NB4 (cell line): Measurements from ENCODE around the gene SAPCD2.

ENCODE experiments used
- DNase-seq: peaks from one replicate; pipeline ENCODE4 v3.0.0; 2010; ENCODE audit warnings: low read depth
- H3K4me3 ChIP-seq: one replicate; pipeline ENCODE4 v1.5.1; 2011; ENCODE audit warnings: mild to moderate bottlenecking, low read depth, low read length, moderate library complexity
- CTCF ChIP-seq: IDR thresholded peaks from one replicate; pipeline ENCODE4 v1.5.1; 2012; ENCODE audit warnings: low read depth, low read length
- MYC ChIP-seq: IDR thresholded peaks from 2 replicates; pipeline ENCODE4 v1.6.1; 2011; ENCODE audit warnings: low read depth, low read length
- POLR2A ChIP-seq: IDR thresholded peaks from 2 replicates; pipeline ENCODE4 v1.6.1; 2011; ENCODE audit warnings: mild to moderate bottlenecking; ENCODE audit not compliant: insufficient read length; ENCODE audit errors: extremely low read depth
- TF ChIP-seq, protein P1 (sequence below): IDR thresholded peaks from 2 replicates; pipeline ENCODE4 v1.6.1; 2011; ENCODE audit warnings: low read depth, low read length

Gene SAPCD2

GRCh38 chr9:137023583-137023991 is 46.8 kb downstream of the SAPCD2 start:
- no peak overlapping the region for H3K4me3 ChIP-seq
- TF ChIP-seq MYC = no peak
- TF ChIP-seq CTCF = no peak
- no peak for DNase-seq

GRCh38 chr9:137023157-137023556 is 47.2 kb downstream of the SAPCD2 start:
- H3K4me3 ChIP-seq = no peak overlapping the region
- DNase-seq = no peak
- TF ChIP-seq MYC (no peak), CTCF (no peak), POLR2A (no peak)
- TF ChIP-seq, protein P1, sequence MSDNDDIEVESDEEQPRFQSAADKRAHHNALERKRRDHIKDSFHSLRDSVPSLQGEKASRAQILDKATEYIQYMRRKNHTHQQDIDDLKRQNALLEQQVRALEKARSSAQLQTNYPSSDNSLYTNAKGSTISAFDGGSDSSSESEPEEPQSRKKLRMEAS = no peak

- TF ChIP-seq, protein P1 = no peak
- TF ChIP-seq MYC = no peak
- no peak for TF ChIP-seq POLR2A
- no peak for TF ChIP-seq CTCF
- no peak overlapping the region for H3K4me3 ChIP-seq
- no peak for DNase-seq
These were observed 47.7 kb downstream of the SAPCD2 start for GRCh38 chr9:137022662-137023008.

DNA sequence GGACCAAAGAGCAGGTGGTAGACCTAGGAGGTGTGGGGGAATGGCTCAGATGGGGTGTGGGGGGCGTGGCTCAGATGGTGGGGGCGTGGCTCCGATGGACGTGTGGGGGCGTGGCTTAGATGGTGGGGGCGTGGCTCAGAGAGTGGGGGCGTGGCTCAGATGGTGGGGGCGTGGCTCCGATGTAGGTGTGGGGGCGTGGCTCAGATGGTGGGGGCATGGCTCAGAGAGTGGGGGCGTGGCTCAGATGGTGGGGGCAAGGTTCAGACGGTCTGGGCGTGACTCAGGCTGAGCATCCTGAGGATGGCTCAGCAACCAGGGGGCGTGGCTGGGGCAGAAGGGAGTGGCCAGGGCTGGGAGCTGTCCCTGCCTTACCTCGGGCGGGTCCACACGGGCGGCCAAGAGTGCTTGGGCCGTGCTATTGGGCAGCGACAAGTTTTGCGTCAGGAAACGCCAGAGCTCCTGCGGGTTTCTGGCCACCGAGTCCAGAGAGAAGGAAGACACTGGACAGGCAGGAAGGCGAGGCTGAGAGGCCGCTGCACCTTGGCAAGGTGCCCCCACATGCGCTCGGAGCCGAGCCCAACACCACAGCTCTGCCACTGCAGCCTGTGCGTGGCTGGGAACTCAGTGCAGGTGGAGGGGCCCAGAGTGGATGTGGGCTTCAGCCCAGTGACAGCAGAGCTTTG is 48.2 kb downstream of the SAPCD2 start:
- peak; percentile 83 for DNase-seq
- no peak for TF ChIP-seq MYC
- no peak for TF ChIP-seq POLR2A
- TF ChIP-seq CTCF = no peak
- TF ChIP-seq, protein P1 = no peak
- no peak overlapping the region for H3K4me3 ChIP-seq

DNA sequence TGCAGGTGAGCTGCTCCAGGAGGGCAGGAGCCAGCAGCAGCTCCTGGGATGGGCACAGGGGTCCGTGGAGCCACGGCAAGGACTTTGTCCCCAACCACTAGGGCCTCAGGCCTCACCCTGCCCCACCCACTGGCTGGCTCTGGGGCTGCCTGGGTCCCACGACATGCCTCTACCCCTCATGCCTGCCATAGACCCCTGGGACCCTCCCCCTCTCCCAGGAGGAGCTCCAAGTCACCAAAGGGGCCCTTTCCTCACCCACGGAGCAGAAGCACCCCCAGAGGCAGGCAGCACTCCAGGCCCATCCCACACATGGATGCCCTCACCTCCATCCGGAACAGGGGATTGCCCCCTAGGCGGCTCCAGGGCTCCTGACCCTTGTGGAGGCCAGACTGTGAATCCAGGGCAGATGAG is 48.8 kb downstream of the SAPCD2 start:
- DNase-seq = no peak
- no peak for TF ChIP-seq MYC
- TF ChIP-seq, protein P1 = no peak
- no peak for TF ChIP-seq POLR2A
- no peak overlapping the region for H3K4me3 ChIP-seq

- TF ChIP-seq MYC (no peak), CTCF (no peak)
- TF ChIP-seq, protein P1 = no peak
- H3K4me3 ChIP-seq = no peak overlapping the region
- DNase-seq = no peak
These were observed 49.4 kb downstream of the SAPCD2 start for GRCh38 chr9:137020771-137021567.
